CD4-positive, alpha-beta T cell (primary cell): ENCODE measurements around the gene DDX4. TPM values are rescaled to one million over a fixed set of nuclear protein-coding genes. Genes with fewer than 3 reads are reported as not detected.
A peak's percentile ranks its signal among the peaks of the same experiment; 100 is the strongest.
"Not testable (repeated sequence)": the region's sequence is repeated elsewhere in the genome, so short reads cannot be mapped to it uniquely, and the experiment has no call there.

Experiments used
- ATAC-seq: fragments of 200-7000 bp; cut with Tn5 transposase; one replicate; pipeline ENCODE4 v1.10.0; 2022; ENCODE audit warnings: mild to moderate bottlenecking; ENCODE audit not compliant: poor library complexity
- CTCF ChIA-PET: fragments of 350-600 bp; sonication (Branson Sonifier 250); formaldehyde crosslinking; loops from one replicate; lab custom pipeline; 2021; ENCODE audit warnings: antibody characterized with exemption, inconsistent platforms; lab: Charles Lee
- POLR2A ChIA-PET: fragments of 350-600 bp; sonication (Branson Sonifier 250); formaldehyde crosslinking; loops from one replicate; lab custom pipeline; 2021; ENCODE audit warnings: antibody characterized with exemption, inconsistent platforms; lab: Charles Lee
- DNase-seq, 14 experiments: peaks; one replicate each; pipeline ENCODE4 v3.0.0-alpha.2; 2013 to 2020; ENCODE audit warnings: mixed read lengths in 2 of 14
- H3K27ac ChIP-seq, 2 donors: one replicate each; pipeline versions ENCODE4 v1.5.1 to v1.7.0; 2013; ENCODE audit warnings: low read length in 2 of 2, low read depth in 1 of 2, mild to moderate bottlenecking in 1 of 2
- H3K27me3 ChIP-seq, 2 experiments: 1 replicate in 1 of 2; 2 replicates in 1 of 2; pipeline versions ENCODE4 v1.6.1 to v1.7.0; 2013; ENCODE audit warnings: low read length in 2 of 2, control low read depth in 1 of 2, mild to moderate bottlenecking in 1 of 2, moderate library complexity in 1 of 2; ENCODE audit not compliant: insufficient read depth in 2 of 2, control insufficient read depth in 1 of 2
- H3K36me3 ChIP-seq: one replicate; pipeline ENCODE4 v1.6.1; 2013; ENCODE audit warnings: low read length, control low read depth; ENCODE audit not compliant: insufficient read depth
- H3K4me1 ChIP-seq: one replicate; pipeline ENCODE4 v1.6.1; 2013; ENCODE audit warnings: low read length, control low read depth; ENCODE audit not compliant: insufficient read depth
- H3K4me3 ChIP-seq: one replicate; pipeline ENCODE4 v1.5.1; 2013; ENCODE audit warnings: mild to moderate bottlenecking, low read length, moderate library complexity
- H3K9me3 ChIP-seq, 2 experiments: 1 replicate in 1 of 2; 2 replicates in 1 of 2; pipeline versions ENCODE4 v1.6.1 to v1.7.0; 2013; ENCODE audit warnings: low read length in 2 of 2, mild to moderate bottlenecking in 2 of 2, control low read depth in 1 of 2, moderate library complexity in 1 of 2; ENCODE audit not compliant: control insufficient read depth in 1 of 2, insufficient read depth in 1 of 2
- H3K27ac Mint-ChIP-seq: one replicate; pipeline ENCODE4 v1.8.0; 2020; ENCODE audit warnings: mixed read lengths
- H3K27me3 Mint-ChIP-seq: one replicate; pipeline ENCODE4 v1.8.0; 2021; ENCODE audit warnings: mixed read lengths
- H3K36me3 Mint-ChIP-seq: one replicate; pipeline ENCODE4 v1.8.0; 2021; ENCODE audit warnings: low read depth, mixed read lengths
- H3K4me1 Mint-ChIP-seq: one replicate; pipeline ENCODE4 v1.8.0; 2021; ENCODE audit warnings: low read depth, mixed read lengths
- H3K4me3 Mint-ChIP-seq: one replicate; pipeline ENCODE4 v1.8.0; 2020; ENCODE audit warnings: mild to moderate bottlenecking, mixed read lengths
- H3K9me3 Mint-ChIP-seq: one replicate; pipeline ENCODE4 v1.8.0; 2020; ENCODE audit warnings: mixed read lengths
- CTCF ChIP-seq: fragments of 200-600 bp; IDR thresholded peaks from one replicate; pipeline ENCODE4 v1.8.0; 2022; ENCODE audit warnings: antibody characterized with exemption, mild to moderate bottlenecking
- intact Hi-C, 2 experiments: fragments of 100-400 bp; cut with DNase I in 1 of 2; cut with micrococcal nuclease in 1 of 2; formaldehyde crosslinking; loops; one replicate each; pipeline versions ENCODE4 v1.15.1 to v1.9.0; 2023 to 2025; cut with DNase I, micrococcal nuclease
- total RNA-seq, 174 experiments: library from RNA in 2 of 174; stranded (reverse) in 2 of 174; gene quantifications; one replicate each; pipeline ENCODE4 v1.2.3 and lab custom pipeline; 2021 to 2026

Gene DDX4
- total RNA-seq, 2 experiments from 2014 or later: not detected

GRCh38 chr5:55692509-55692908, 45.4 kb upstream of the DDX4 start:
- no peak overlapping the region for H3K27ac Mint-ChIP-seq
- peaks cover 5% of the 10 kb centered on the region for H3K4me1 Mint-ChIP-seq

GRCh38 chr5:55694152-55694830, 43.6 kb upstream of the DDX4 start:
- no peak overlapping the region for H3K27ac ChIP-seq
- ATAC-seq: peak; percentile 41
- intact Hi-C loops: loop anchor here (5.0 kb wide), 5 partner anchors 202 to 807 kb away; partner anchors contain the start of gene CDC20B (in 2 of the 2)
- H3K27ac Mint-ChIP-seq: no peak overlapping the region
- POLR2A ChIA-PET: no interaction called here
- no peak overlapping the region for H3K4me3 Mint-ChIP-seq
- no peak for TF ChIP-seq CTCF
- CTCF ChIA-PET: no interaction called here
- H3K27me3 ChIP-seq: no peaks in the 10 kb centered on the region
- no peaks in the 10 kb centered on the region for H3K9me3 Mint-ChIP-seq
- no peaks in the 10 kb centered on the region for H3K4me1 ChIP-seq
- peaks cover 5% of the 10 kb centered on the region for H3K4me1 Mint-ChIP-seq
- peaks cover 24% of the 10 kb centered on the region for H3K36me3 Mint-ChIP-seq
- peaks cover 11% of the 10 kb centered on the region for H3K36me3 ChIP-seq
- peak in 3 of 14 experiments; percentile 21 to 23 (median 22) for DNase-seq
- no peaks in the 10 kb centered on the region for H3K9me3 ChIP-seq
- no peak overlapping the region for H3K4me3 ChIP-seq
- H3K27me3 Mint-ChIP-seq: no peaks in the 10 kb centered on the region

More at GRCh38 chr5:55692509-55692908, 45.4 kb upstream of the DDX4 start:
- H3K36me3 ChIP-seq: peaks cover 11% of the 10 kb centered on the region
- H3K27me3 ChIP-seq: no peaks in the 10 kb centered on the region
- no peak overlapping the region for H3K4me3 ChIP-seq
- no peak overlapping the region for H3K27ac ChIP-seq
- no peak for TF ChIP-seq CTCF
- POLR2A ChIA-PET: no interaction called here
- peaks cover 16% of the 10 kb centered on the region for H3K36me3 Mint-ChIP-seq
- intact Hi-C loops: loop anchor here (1.0 to 5.0 kb wide), 7 partner anchors 200 to 805 kb away; partner anchors contain the start of gene CDC20B (in 2 of the 2)
- no peaks in the 10 kb centered on the region for H3K27me3 Mint-ChIP-seq
- H3K9me3 ChIP-seq: no peaks in the 10 kb centered on the region
- DNase-seq (no peak), ATAC-seq (no peak)
- H3K4me3 Mint-ChIP-seq: no peak overlapping the region
- CTCF ChIA-PET: interaction anchor here (0.6 to 1.7 kb wide), 4 partner anchors 15 to 509 kb away, joined by 3 to 5 read pairs (median 4); no protein-coding TSS in a partner anchor
- no peaks in the 10 kb centered on the region for H3K9me3 Mint-ChIP-seq
- no peaks in the 10 kb centered on the region for H3K4me1 ChIP-seq

- H3K9me3 ChIP-seq, H3K27ac Mint-ChIP-seq, DNase-seq, CTCF ChIA-PET, H3K27me3 Mint-ChIP-seq, H3K4me3 ChIP-seq, H3K36me3 ChIP-seq, intact Hi-C loops, H3K27me3 ChIP-seq, POLR2A ChIA-PET, ATAC-seq, H3K4me1 Mint-ChIP-seq, H3K4me1 ChIP-seq, H3K4me3 Mint-ChIP-seq, H3K9me3 Mint-ChIP-seq, H3K27ac ChIP-seq: not testable (repeated sequence)
- H3K36me3 Mint-ChIP-seq: peaks cover 34% of the 10 kb centered on the region
Measured at GRCh38 chr5:55696704-55697103, 41.2 kb upstream of the DDX4 start.
